ENCODE measurements around the gene FAM83G. TPM values are rescaled to one million over a fixed set of nuclear protein-coding genes. Genes with fewer than 3 reads are reported as not detected.

FAM83G gene
- total RNA-seq, 2 donors from 2014 or later: 24.2 to 27.0 TPM

GRCh38 chr17:18987230-18987610, 17.3 kb downstream of the FAM83G start:
- H3K4me1 ChIP-seq (ENCODE audit: control insufficient read depth, insufficient read depth, low read length): peaks cover under 1% of the 10 kb centered on the region
- H3K4me3 ChIP-seq (ENCODE audit: low read length): no peak overlapping the region
- no peak overlapping the region for H3K9ac ChIP-seq (ENCODE audit: extremely low read depth, low read length, poor library complexity, severe bottlenecking)
- H3K27ac Mint-ChIP-seq: no peak overlapping the region
- peaks cover 20% of the 10 kb centered on the region for H3K36me3 ChIP-seq (ENCODE audit: control insufficient read depth, insufficient read depth, low read length)
- no peaks in the 10 kb centered on the region for H3K9me3 ChIP-seq (ENCODE audit: control insufficient read depth, low read length)
- TF ChIP-seq CTCF (conservative IDR thresholded peaks at IDR 0.05): no peak
- H3K27me3 ChIP-seq (ENCODE audit: control insufficient read depth, insufficient read depth, low read length, poor library complexity, severe bottlenecking): no peaks in the 10 kb centered on the region
- 96 to 99% methylated on average over 8 to 9 of the region's 9 CpGs for WGBS, 2 experiments (ENCODE audit: insufficient coverage in 1 of 2, insufficient read length in 1 of 2)
- no peak overlapping the region for H3K4me3 Mint-ChIP-seq
- no peaks in the 10 kb centered on the region for H3K9me3 Mint-ChIP-seq
- no peak overlapping the region for H3K27ac ChIP-seq (ENCODE audit: low read depth, low read length)
- H3K36me3 Mint-ChIP-seq (ENCODE audit: low read depth): peaks cover 23% of the 10 kb centered on the region
- no peak for DNase-seq
- no peaks in the 10 kb centered on the region for H3K27me3 Mint-ChIP-seq (ENCODE audit: insufficient read depth)
- H3K4me1 Mint-ChIP-seq: peaks cover 2% of the 10 kb centered on the region

GRCh38 chr17:18986541-18987229, 17.9 kb downstream of the FAM83G start:
- no peak overlapping the region for H3K4me3 Mint-ChIP-seq
- no peak overlapping the region for H3K9ac ChIP-seq (ENCODE audit: extremely low read depth, low read length, poor library complexity, severe bottlenecking)

GRCh38 chr17:18985475-18985874, 19.1 kb downstream of the FAM83G start:
- Histone ChIP-seq H3K9me3 (ENCODE audit: control insufficient read depth, low read length) (no peaks in the 10 kb centered on the region), H3K27ac (ENCODE audit: low read depth, low read length) (no peak overlapping the region), H3K4me1 (ENCODE audit: control insufficient read depth, insufficient read depth, low read length) (peaks cover 9% of the 10 kb centered on the region), H3K36me3 (ENCODE audit: control insufficient read depth, insufficient read depth, low read length) (peaks cover 20% of the 10 kb centered on the region), H3K27me3 (ENCODE audit: control insufficient read depth, insufficient read depth, low read length, poor library complexity, severe bottlenecking) (no peaks in the 10 kb centered on the region), H3K4me3 (ENCODE audit: low read length) (no peak overlapping the region), H3K9ac (ENCODE audit: extremely low read depth, low read length, poor library complexity, severe bottlenecking) (no peak overlapping the region)
- Mint-ChIP-seq H3K4me3 (no peak overlapping the region), H3K36me3 (ENCODE audit: low read depth) (peaks cover 23% of the 10 kb centered on the region), H3K27ac (no peak overlapping the region), H3K4me1 (peaks cover 9% of the 10 kb centered on the region), H3K27me3 (ENCODE audit: insufficient read depth) (no peaks in the 10 kb centered on the region), H3K9me3 (no peaks in the 10 kb centered on the region)
- TF ChIP-seq CTCF (conservative IDR thresholded peaks at IDR 0.05): no peak
- 92 to 100% methylated on average over 3 to 9 of the region's 9 CpGs for WGBS, 2 experiments (ENCODE audit: insufficient coverage in 1 of 2, insufficient read length in 1 of 2)
- no peak for DNase-seq

More at GRCh38 chr17:18986541-18987229, 17.9 kb downstream of the FAM83G start:
- DNase-seq: no peak
- no peak overlapping the region for H3K27ac Mint-ChIP-seq
- Histone ChIP-seq H3K27me3 (ENCODE audit: control insufficient read depth, insufficient read depth, low read length, poor library complexity, severe bottlenecking) (no peaks in the 10 kb centered on the region), H3K4me1 (ENCODE audit: control insufficient read depth, insufficient read depth, low read length) (peaks cover 5% of the 10 kb centered on the region), H3K27ac (ENCODE audit: low read depth, low read length) (no peak overlapping the region), H3K9me3 (ENCODE audit: control insufficient read depth, low read length) (no peaks in the 10 kb centered on the region), H3K36me3 (ENCODE audit: control insufficient read depth, insufficient read depth, low read length) (peaks cover 20% of the 10 kb centered on the region), H3K4me3 (ENCODE audit: low read length) (no peak overlapping the region)
- WGBS, 2 experiments (ENCODE audit: insufficient coverage in 1 of 2, insufficient read length in 1 of 2): 95 to 96% methylated on average over 11 to 21 of the region's 21 CpGs
- H3K36me3 Mint-ChIP-seq (ENCODE audit: low read depth): peaks cover 23% of the 10 kb centered on the region
- TF ChIP-seq CTCF (conservative IDR thresholded peaks at IDR 0.05): no peak
- no peaks in the 10 kb centered on the region for H3K27me3 Mint-ChIP-seq (ENCODE audit: insufficient read depth)
- H3K4me1 Mint-ChIP-seq: peaks cover 4% of the 10 kb centered on the region
- no peaks in the 10 kb centered on the region for H3K9me3 Mint-ChIP-seq
